Liver (tissue), 9 donors: ENCODE measurements around the gene GPHN. TPM values are rescaled to one million over a fixed set of nuclear protein-coding genes. Genes with fewer than 3 reads are reported as not detected.

Experiments used
- DNase-seq: peaks from one replicate; pipeline ENCODE4 v3.0.0-alpha.2; 2017; ENCODE audit warnings: low spot score
- H3K27ac ChIP-seq, 2 donors: one replicate each; pipeline ENCODE4 v1.7.0; 2013; ENCODE audit warnings: inconsistent platforms in 2 of 2, low read length in 2 of 2, control low read depth in 1 of 2, low read depth in 1 of 2, mild to moderate bottlenecking in 1 of 2
- H3K27me3 ChIP-seq, 4 donors: one replicate each; pipeline versions ENCODE4 v1.6.1 to v1.7.0; 2013; ENCODE audit warnings: low read length in 3 of 4, inconsistent platforms in 1 of 4, mild to moderate bottlenecking in 1 of 4, moderate library complexity in 1 of 4; ENCODE audit not compliant: control insufficient read depth in 4 of 4, insufficient read depth in 4 of 4
- H3K36me3 ChIP-seq, 4 donors: one replicate each; pipeline versions ENCODE4 v1.6.1 to v1.7.0; 2013; ENCODE audit warnings: low read length in 3 of 4, mild to moderate bottlenecking in 3 of 4, low read depth in 1 of 4, moderate library complexity in 1 of 4; ENCODE audit not compliant: control insufficient read depth in 4 of 4, insufficient read depth in 3 of 4
- H3K4me1 ChIP-seq, 4 donors: one replicate each; pipeline versions ENCODE4 v1.6.1 to v1.7.0; 2013; ENCODE audit warnings: low read length in 3 of 4, mild to moderate bottlenecking in 3 of 4, moderate library complexity in 1 of 4; ENCODE audit not compliant: control insufficient read depth in 4 of 4, insufficient read depth in 4 of 4
- H3K4me3 ChIP-seq, 3 donors: one replicate each; pipeline versions ENCODE4 v1.6.1 to v1.7.0; 2013; ENCODE audit warnings: low read length in 3 of 3, control low read depth in 1 of 3, low read depth in 1 of 3, mild to moderate bottlenecking in 1 of 3
- H3K9ac ChIP-seq, 2 donors: one replicate each; pipeline ENCODE4 v1.7.0; 2013; ENCODE audit warnings: low read length in 2 of 2, mild to moderate bottlenecking in 2 of 2, moderate library complexity in 2 of 2, control low read depth in 1 of 2, low read depth in 1 of 2
- H3K9me3 ChIP-seq, 4 donors: one replicate each; pipeline versions ENCODE4 v1.6.1 to v1.7.0; 2013; ENCODE audit warnings: low read length in 3 of 4; ENCODE audit not compliant: control insufficient read depth in 4 of 4
- ATF3 ChIP-seq: IDR thresholded peaks from 2 replicates; pipeline ENCODE4 v1.6.1; 2016; ENCODE audit warnings: antibody characterized with exemption
- CTCF ChIP-seq: fragments of 150-350 bp; IDR thresholded peaks from 2 replicates; pipeline ENCODE4 v1.5.1; 2017; ENCODE audit warnings: improper control_type of control experiment, low read depth, low read length; ENCODE audit not compliant: missing input control
- FOXA1 ChIP-seq: IDR thresholded peaks from 2 replicates; pipeline ENCODE4 v1.6.1; 2016; ENCODE audit warnings: antibody characterized with exemption
- FOXA2 ChIP-seq: IDR thresholded peaks from 2 replicates; pipeline ENCODE4 v1.6.1; 2016; ENCODE audit warnings: antibody characterized with exemption
- GABPA ChIP-seq, 2 donors: IDR thresholded peaks in 1 of 2; conservative IDR thresholded peaks in 1 of 2; 2 replicates each; pipeline ENCODE4 v1.6.1; 2016; ENCODE audit warnings: antibody characterized with exemption in 2 of 2, mild to moderate bottlenecking in 1 of 2, moderate library complexity in 1 of 2
- HNF4A ChIP-seq, 2 donors: conservative IDR thresholded peaks; 2 replicates each; pipeline ENCODE4 v1.6.1; 2016; ENCODE audit warnings: antibody characterized with exemption in 2 of 2, mild to moderate bottlenecking in 2 of 2
- HNF4G ChIP-seq: IDR thresholded peaks from 2 replicates; pipeline ENCODE4 v1.6.1; 2016; ENCODE audit warnings: antibody characterized with exemption
- JUND ChIP-seq, 2 donors: IDR thresholded peaks; 2 replicates each; pipeline ENCODE4 v1.6.1; 2016; ENCODE audit warnings: antibody characterized with exemption in 2 of 2
- NR2F2 ChIP-seq: IDR thresholded peaks from 2 replicates; pipeline ENCODE4 v1.6.1; 2016; ENCODE audit warnings: antibody characterized with exemption
- RAD21 ChIP-seq, 2 donors: IDR thresholded peaks; 2 replicates each; pipeline ENCODE4 v1.6.1; 2016; ENCODE audit warnings: antibody characterized with exemption in 2 of 2, mild to moderate bottlenecking in 2 of 2
- REST ChIP-seq: IDR thresholded peaks from 2 replicates; pipeline ENCODE4 v1.6.1; 2016; ENCODE audit warnings: antibody characterized with exemption, mild to moderate bottlenecking
- RXRA ChIP-seq, 2 donors: IDR thresholded peaks; 2 replicates each; pipeline ENCODE4 v1.6.1; 2017 to 2018; ENCODE audit warnings: antibody characterized with exemption in 2 of 2, mild to moderate bottlenecking in 1 of 2
- SP1 ChIP-seq: IDR thresholded peaks from 2 replicates; pipeline ENCODE4 v1.6.1; 2018; ENCODE audit warnings: antibody characterized with exemption, mild to moderate bottlenecking
- TAF1 ChIP-seq: conservative IDR thresholded peaks from 2 replicates; pipeline ENCODE4 v1.6.1; 2016; ENCODE audit warnings: antibody characterized with exemption, mild to moderate bottlenecking
- YY1 ChIP-seq: IDR thresholded peaks from 2 replicates; pipeline ENCODE4 v1.6.1; 2016; ENCODE audit warnings: antibody characterized with exemption, mild to moderate bottlenecking
- ZBTB33 ChIP-seq: IDR thresholded peaks from 2 replicates; pipeline ENCODE4 v1.6.1; 2016; ENCODE audit warnings: antibody characterized with exemption
- WGBS: extraction: QIAGEN DNeasy Blood & Tissue Kit; methylation state at CpG from one replicate; pipeline ENCODE4 v1.1.7; 2013; 5-methylcytosine and 5-hydroxymethylcytosine counted together
- polyA plus RNA-seq, 2 donors: library from polyadenylated mRNA; stranded (reverse) in 1 of 2; unstranded in 1 of 2; fragments of 200-250 nt in 1 of 2; fragments of >200 nt in 1 of 2; fragmentation: Nextera tagmentation in 1 of 2; extraction: Ambion mirVana in 1 of 2; gene quantifications; one replicate each; pipeline versions ENCODE4 v1.2.1 to v1.2.3, GENCODE V29; 2013 to 2015
- total RNA-seq, 2 donors: library from RNA; depleted of rRNA; stranded (reverse); fragments of >200 nt; gene quantifications; one replicate each; pipeline ENCODE4 v1.2.3, GENCODE V29; 2014
- donor health status: healthy.
- donor health status: healthy.
- donor health status: healthy.
- donor health status: healthy.
- donor health status: healthy.

GPHN gene
- total and polyA plus RNA-seq, 4 donors: 18.4 to 76.4 (median 47.4) TPM

- Histone ChIP-seq H3K27me3 (no peaks in the 10 kb centered on the region), H3K9me3 (no peaks in the 10 kb centered on the region), H3K27ac (no peak overlapping the region), H3K4me3 (no peak overlapping the region), H3K9ac (no peak overlapping the region), H3K4me1 (peaks cover 0 to 6% (median 3%) of the 10 kb centered on the region in 4 donors), H3K36me3 (peaks cover 0 to 10% (median 4%) of the 10 kb centered on the region in 4 donors)
- WGBS: 41% methylated on average over 1 of the region's 1 CpG
- no peak for DNase-seq
- TF ChIP-seq REST (no peak), RXRA (IDR thresholded peaks at IDR 0.05) (no peak), FOXA1 (no peak), FOXA2 (no peak), TAF1 (no peak), HNF4G (no peak), NR2F2 (no peak), HNF4A (conservative IDR thresholded peaks at IDR 0.05) (no peak), ATF3 (no peak), YY1 (no peak), ZBTB33 (no peak), GABPA (IDR thresholded peaks at IDR 0.05 in 1 of 2, conservative IDR thresholded peaks at IDR 0.05 in 1 of 2) (no peak), JUND (IDR thresholded peaks at IDR 0.05) (no peak), RAD21 (IDR thresholded peaks at IDR 0.05) (no peak), SP1 (no peak), CTCF (no peak)
Observed at GRCh38 chr14:66993512-66993911, 485.6 kb downstream of the GPHN start.

- no peak overlapping the region for H3K4me3 ChIP-seq
- no peaks in the 10 kb centered on the region for H3K9me3 ChIP-seq
- no peaks in the 10 kb centered on the region for H3K27me3 ChIP-seq
- H3K27ac ChIP-seq: no peak overlapping the region
- H3K9ac ChIP-seq: no peak overlapping the region
- 86% methylated on average over 3 of the region's 3 CpGs for WGBS
- peaks cover 0 to 6% (median 2%) of the 10 kb centered on the region in 4 donors for H3K36me3 ChIP-seq
- DNase-seq: no peak
- H3K4me1 ChIP-seq: peaks cover 0 to 8% (median 6%) of the 10 kb centered on the region in 4 donors
- TF ChIP-seq HNF4A (conservative IDR thresholded peaks at IDR 0.05): no peak
- no peak for TF ChIP-seq ZBTB33
- no peak for TF ChIP-seq JUND (IDR thresholded peaks at IDR 0.05)
- TF ChIP-seq NR2F2: no peak
- TF ChIP-seq CTCF: no peak
- no peak for TF ChIP-seq RAD21 (IDR thresholded peaks at IDR 0.05)
- no peak for TF ChIP-seq HNF4G
- TF ChIP-seq REST: no peak
- TF ChIP-seq FOXA2: no peak
- TF ChIP-seq TAF1: no peak
Observed at GRCh38 chr14:66998013-66998412, 490.1 kb downstream of the GPHN start.
